Hepatocyte (in vitro differentiated cells): ENCODE data around the gene C3orf49. TPM values are rescaled to one million over a fixed set of nuclear protein-coding genes. Genes with fewer than 3 reads are reported as not detected.

Source experiments
- DNase-seq: peaks from one replicate; pipeline ENCODE4 v3.0.0-alpha.2; 2016; ENCODE audit warnings: low spot score
- H2AFZ ChIP-seq: fragments of 200-600 bp; sonication (generic); 2 replicates; pipeline ENCODE4 v1.6.0; 2016; ENCODE audit warnings: antibody characterized with exemption, mild to moderate bottlenecking
- H3K27ac ChIP-seq: fragments of 200-600 bp; sonication (generic); 2 replicates; pipeline ENCODE4 v1.5.1; 2016; ENCODE audit warnings: mild to moderate bottlenecking
- H3K27me3 ChIP-seq: fragments of 200-600 bp; sonication (generic); 2 replicates; pipeline ENCODE4 v1.6.1; 2016
- H3K36me3 ChIP-seq: fragments of 200-600 bp; sonication (generic); replicated peaks from 2 replicates; pipeline ENCODE4 v1.5.1; 2016; ENCODE audit warnings: low read depth; ENCODE audit not compliant: insufficient read depth
- H3K4me1 ChIP-seq: fragments of 200-600 bp; sonication (generic); 2 replicates; pipeline ENCODE4 v1.5.1; 2016; ENCODE audit warnings: mild to moderate bottlenecking, moderate library complexity; ENCODE audit not compliant: insufficient read depth
- H3K4me2 ChIP-seq: fragments of 200-600 bp; sonication (generic); 2 replicates; pipeline ENCODE4 v1.6.0; 2016
- H3K4me3 ChIP-seq: fragments of 200-600 bp; sonication (generic); 2 replicates; pipeline ENCODE4 v1.5.1; 2016; ENCODE audit warnings: mild to moderate bottlenecking
- H3K79me2 ChIP-seq: fragments of 200-600 bp; sonication (generic); 2 replicates; pipeline ENCODE4 v1.6.0; 2017; ENCODE audit warnings: mild to moderate bottlenecking
- H3K9me2 ChIP-seq: fragments of 200-600 bp; sonication (generic); replicated peaks from 2 replicates; pipeline ENCODE4 v1.6.0; 2017; ENCODE audit warnings: mild to moderate bottlenecking; ENCODE audit not compliant: insufficient read depth
- H3K9me3 ChIP-seq: fragments of 200-600 bp; sonication (generic); 2 replicates; pipeline ENCODE4 v1.5.1; 2016; ENCODE audit warnings: low read depth, mild to moderate bottlenecking
- H4K20me1 ChIP-seq: fragments of 200-600 bp; sonication (generic); 2 replicates; pipeline ENCODE4 v1.6.0; 2016; ENCODE audit warnings: mild to moderate bottlenecking; ENCODE audit not compliant: insufficient read depth, poor library complexity, severe bottlenecking
- CTCF ChIP-seq: fragments of 200-600 bp; sonication (generic); IDR thresholded peaks from 2 replicates; pipeline ENCODE4 v1.5.1; 2016; ENCODE audit warnings: antibody characterized with exemption, mild to moderate bottlenecking; ENCODE audit not compliant: poor library complexity
- EZH2 ChIP-seq: fragments of 200-600 bp; sonication (generic); IDR thresholded peaks from 2 replicates; pipeline ENCODE4 v1.6.1; 2016; ENCODE audit warnings: antibody characterized with exemption, mild to moderate bottlenecking, borderline replicate concordance
- EZH2phosphoT487 ChIP-seq: fragments of 200-600 bp; sonication (generic); IDR thresholded peaks from one replicate; pipeline ENCODE4 v1.6.1; 2018; ENCODE audit warnings: antibody characterized with exemption, mild to moderate bottlenecking, low read depth, moderate library complexity; ENCODE audit not compliant: unreplicated experiment, severe bottlenecking
- WGBS: methylation state at CpG from one replicate; pipeline ENCODE4 v1.1.6; 2016; ENCODE audit warnings: low lambda C conversion rate; ENCODE audit errors: missing lambda C conversion rate; 5-methylcytosine and 5-hydroxymethylcytosine counted together
- polyA plus RNA-seq: library from polyadenylated mRNA; unstranded; fragments of >200 nt; fragmentation: Nextera tagmentation; extraction: Ambion mirVana; gene quantifications from 2 replicates; pipeline ENCODE4 v1.2.1, GENCODE V29; 2016
- total RNA-seq: library from RNA; depleted of rRNA; stranded (reverse); fragments of >200 nt; gene quantifications from 2 replicates; pipeline ENCODE4 v1.2.3, GENCODE V29; 2014

The C3orf49 gene
- total and polyA plus RNA-seq, 2 experiments from 2014 or later = 0.11 TPM; not detected in 1

- 92% methylated on average over 1 of the region's 1 CpG for WGBS
- no peaks in the 10 kb centered on the region for H3K9me2 ChIP-seq
- H3K4me1 ChIP-seq = no peaks in the 10 kb centered on the region
- no peaks in the 10 kb centered on the region for H3K9me3 ChIP-seq
- H2AFZ ChIP-seq = no peak overlapping the region
- H3K4me3 ChIP-seq = no peak overlapping the region
- TF ChIP-seq EZH2phosphoT487 (no peak), EZH2 (no peak), CTCF (no peak)
- no peak for DNase-seq
- H3K4me2 ChIP-seq = no peak overlapping the region
- H3K27me3 ChIP-seq = no peaks in the 10 kb centered on the region
- peaks cover 26% of the 10 kb centered on the region for H3K79me2 ChIP-seq
- no peaks in the 10 kb centered on the region for H3K36me3 ChIP-seq
- H3K27ac ChIP-seq = no peak overlapping the region
- H4K20me1 ChIP-seq = peaks cover 5% of the 10 kb centered on the region
Measured at GRCh38 chr3:63892773-63893352, 73.8 kb downstream of the C3orf49 start.

DNA sequence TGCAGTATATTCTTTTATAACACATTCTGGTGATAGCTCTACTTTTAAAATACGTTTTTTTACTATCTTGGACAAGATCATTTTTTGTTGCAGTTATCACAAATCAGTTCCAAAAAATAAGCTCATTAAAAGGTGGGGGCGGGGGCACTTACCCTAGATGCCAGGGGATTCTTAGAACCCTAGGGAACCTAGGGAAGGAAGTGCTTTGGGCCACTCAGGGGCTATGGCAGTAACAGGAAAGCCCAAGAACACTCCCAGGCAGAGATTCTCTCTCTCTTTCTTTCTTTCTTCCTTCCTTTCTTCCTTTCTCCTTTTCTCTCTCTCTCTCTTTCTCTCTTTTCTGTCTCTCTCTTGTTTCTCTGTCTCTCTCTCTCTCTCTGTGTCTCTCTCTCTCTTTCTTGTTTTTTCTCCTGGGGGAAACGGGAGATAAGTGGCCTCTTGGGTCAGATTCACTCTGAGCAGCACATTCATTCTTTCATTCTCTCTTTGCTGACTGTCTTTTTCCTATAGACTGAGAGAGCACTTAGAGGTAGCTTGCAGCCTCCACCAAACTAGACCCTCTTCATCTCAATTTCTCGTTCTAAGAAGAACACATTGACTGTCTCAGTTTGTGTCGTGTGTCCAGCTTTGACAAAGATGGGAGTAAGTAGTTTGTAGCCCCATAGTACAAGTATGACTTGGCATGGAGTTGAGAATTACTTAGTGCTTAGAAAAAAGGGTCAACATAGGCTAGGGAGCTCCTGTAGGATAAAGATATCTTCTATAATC lies 76.5 kb downstream of the C3orf49 start:
- no peak overlapping the region for H3K4me2 ChIP-seq
- no peak for DNase-seq
- TF ChIP-seq EZH2 (no peak), EZH2phosphoT487 (no peak), CTCF (no peak)

DNA sequence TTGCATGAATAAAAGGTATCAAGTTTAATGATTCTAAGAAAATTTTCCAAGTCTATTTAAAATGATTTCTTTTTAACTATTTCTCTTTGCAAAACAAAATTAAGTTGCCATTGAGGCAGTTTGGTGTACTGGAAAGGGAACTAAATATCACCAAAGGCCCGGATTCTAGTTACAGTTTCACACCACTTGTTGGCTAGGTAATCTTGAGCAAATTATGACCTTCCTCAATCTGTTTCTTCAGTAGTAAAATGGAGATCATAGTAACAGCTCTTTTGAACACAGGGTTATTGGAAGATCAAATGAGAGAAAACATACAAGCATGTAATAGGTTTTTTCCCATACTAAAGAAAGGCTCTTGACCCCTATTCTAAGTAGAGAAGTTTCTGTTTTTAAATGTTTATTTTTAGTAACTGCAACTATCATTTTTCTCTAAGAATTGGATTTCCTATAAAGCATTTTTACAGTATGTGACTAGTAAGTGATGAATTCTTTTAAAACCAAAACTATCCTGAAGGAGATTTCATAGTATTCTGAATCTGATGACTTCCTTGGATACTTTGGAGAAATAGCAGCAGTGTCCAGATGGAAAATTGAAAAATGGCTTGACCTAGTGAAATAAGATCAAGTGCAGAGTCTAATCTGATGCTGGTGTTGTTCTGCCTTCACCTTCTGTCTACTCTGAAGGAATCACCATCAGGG lies 77.4 kb downstream of the C3orf49 start:
- Histone ChIP-seq H4K20me1 (peaks cover 5% of the 10 kb centered on the region), H3K27ac (no peak overlapping the region), H3K79me2 (peaks cover 18% of the 10 kb centered on the region), H3K9me3 (no peaks in the 10 kb centered on the region), H3K4me3 (no peak overlapping the region), H3K27me3 (no peaks in the 10 kb centered on the region), H3K4me2 (no peak overlapping the region), H3K36me3 (no peaks in the 10 kb centered on the region), H3K9me2 (no peaks in the 10 kb centered on the region), H3K4me1 (no peaks in the 10 kb centered on the region), H2AFZ (no peak overlapping the region)
- TF ChIP-seq EZH2 = no peak
- TF ChIP-seq EZH2phosphoT487 = no peak
- no peak for TF ChIP-seq CTCF
- no peak for DNase-seq
- WGBS = 79% methylated on average over 1 of the region's 1 CpG

More for the DNA sequence above, 76.5 kb downstream of the C3orf49 start:
- no peaks in the 10 kb centered on the region for H3K4me1 ChIP-seq
- peaks cover 15% of the 10 kb centered on the region for H3K79me2 ChIP-seq
- no peaks in the 10 kb centered on the region for H3K9me2 ChIP-seq
- no peak overlapping the region for H3K4me3 ChIP-seq
- H4K20me1 ChIP-seq = peaks cover 5% of the 10 kb centered on the region
- no peak overlapping the region for H3K27ac ChIP-seq
- H3K27me3 ChIP-seq = no peaks in the 10 kb centered on the region
- H3K36me3 ChIP-seq = no peaks in the 10 kb centered on the region
- no peak overlapping the region for H2AFZ ChIP-seq
- 88% methylated on average over 5 of the region's 5 CpGs for WGBS
- H3K9me3 ChIP-seq = no peaks in the 10 kb centered on the region

Other genes starting within 250 kb of the C3orf49 start
- not detected in 2 replicates for gene SNTN, start 166.6 kb upstream of the C3orf49 start, total RNA-seq
- not detected in 2 replicates for gene SNTN, start 166.6 kb upstream of the C3orf49 start, polyA plus RNA-seq
- 61.7 and 69.4 TPM in 2 replicates for gene THOC7, start 44.5 kb downstream of the C3orf49 start, total RNA-seq
- gene THOC7, start 44.5 kb downstream of the C3orf49 start, polyA plus RNA-seq = 67.3 and 78.5 TPM in 2 replicates
- gene ATXN7, start 44.6 kb downstream of the C3orf49 start, total RNA-seq = 14.1 and 14.4 TPM in 2 replicates
- 3.0 and 7.5 TPM in 2 replicates for gene ATXN7, start 44.6 kb downstream of the C3orf49 start, polyA plus RNA-seq
- not detected in 2 replicates for gene SCAANT1, start 93.1 kb downstream of the C3orf49 start, total RNA-seq
- gene SCAANT1, start 93.1 kb downstream of the C3orf49 start, polyA plus RNA-seq = 1.1 TPM in 1 of 2 replicates, not detected in the other
- gene PSMD6, start 204.2 kb downstream of the C3orf49 start, total RNA-seq = 99.6 and 101 TPM in 2 replicates
- 104 and 111 TPM in 2 replicates for gene PSMD6, start 204.2 kb downstream of the C3orf49 start, polyA plus RNA-seq